Sigmoid colon (tissue), 7 donors: ENCODE data around the gene MDH1B. TPM values are rescaled to one million over a fixed set of nuclear protein-coding genes. Genes with fewer than 3 reads are reported as not detected.

Experiments
- DNase-seq: peaks from one replicate; pipeline ENCODE4 v3.0.0-alpha.2; 2019
- H3K27ac ChIP-seq, 4 donors: fragments of 200-600 bp; sonication (generic); one replicate each; pipeline ENCODE4 v1.5.1; 2016 to 2019; ENCODE audit warnings: mild to moderate bottlenecking in 1 of 4
- H3K27me3 ChIP-seq, 3 donors: fragments of 200-600 bp; sonication (generic); one replicate each; pipeline ENCODE4 v1.5.1; 2019; ENCODE audit warnings: mild to moderate bottlenecking in 1 of 3
- H3K36me3 ChIP-seq, 4 donors: fragments of 200-600 bp; sonication (generic); one replicate each; pipeline ENCODE4 v1.5.1; 2016 to 2019
- H3K4me1 ChIP-seq, 4 donors: fragments of 200-600 bp; sonication (generic); one replicate each; pipeline ENCODE4 v1.5.1; 2017 to 2019
- H3K4me3 ChIP-seq, 4 donors: fragments of 200-600 bp; sonication (generic); one replicate each; pipeline ENCODE4 v1.5.1; 2017 to 2019; ENCODE audit warnings: mild to moderate bottlenecking in 2 of 4, moderate library complexity in 1 of 4
- H3K9me3 ChIP-seq, 4 donors: fragments of 200-600 bp in 3 of 4; sonication (generic) in 3 of 4; one replicate each; pipeline versions ENCODE4 v1.5.1 to v1.6.1; 2013 to 2019
- EP300 ChIP-seq, 4 donors: sonication (generic); formaldehyde crosslinking; IDR thresholded peaks; one replicate each; pipeline ENCODE4 v1.6.1; 2017; ENCODE audit warnings: antibody characterized with exemption in 4 of 4
- POLR2A ChIP-seq, 2 donors: fragments of 450-650 bp; IDR thresholded peaks; one replicate each; pipeline ENCODE4 v1.6.1; 2016; ENCODE audit warnings: antibody characterized with exemption in 2 of 2, mild to moderate bottlenecking in 2 of 2, moderate library complexity in 2 of 2
- POLR2AphosphoS5 ChIP-seq, 4 donors: sonication (generic); formaldehyde crosslinking; IDR thresholded peaks; one replicate each; pipeline ENCODE4 v1.6.1; 2017; ENCODE audit warnings: antibody characterized with exemption in 4 of 4
- WGBS, 2 donors: extraction: QIAGEN DNeasy Blood & Tissue Kit; methylation state at CpG; one replicate each; pipeline ENCODE4 v1.1.7; 2013; 5-methylcytosine and 5-hydroxymethylcytosine counted together
- intact Hi-C: fragments of 100-400 bp; cut with DNase I; formaldehyde crosslinking; loops from one replicate; pipeline ENCODE4 v1.15.1; 2023
- polyA plus RNA-seq, 3 donors: library from polyadenylated mRNA; stranded (reverse); fragments of 200-250 nt; gene quantifications; one replicate each; pipeline ENCODE4 v1.2.3, GENCODE V29; 2013
- total RNA-seq, 4 donors: library from RNA; depleted of rRNA; stranded (reverse); fragments of >200 nt; gene quantifications; one replicate each; pipeline ENCODE4 v1.1.0, GENCODE V29; 2016
- TF ChIP-seq, protein P1 (sequence below), 4 experiments: fragments of 450-650 bp in 3 of 4; fragments of 200-600 bp in 1 of 4; IDR thresholded peaks; one replicate each; pipeline ENCODE4 v1.5.1; 2016 to 2019; ENCODE audit warnings: antibody characterized with exemption in 4 of 4, mild to moderate bottlenecking in 3 of 4, moderate library complexity in 2 of 4
- donor health status: healthy with polysubstance abuse.
- donor health status: Bipolar disorder and iron deficiency.
- donor health status: healthy.

MDH1B gene
- total and polyA plus RNA-seq, 7 donors: 0.28 to 2.2 (median 1.4) TPM; not detected in 2

GRCh38 chr2:206700156-206700555 is 65.0 kb downstream of the MDH1B start:
- TF ChIP-seq POLR2A (IDR thresholded peaks at IDR 0.05): no peak
- TF ChIP-seq POLR2AphosphoS5 (IDR thresholded peaks at IDR 0.05): no peak
- TF ChIP-seq EP300 (IDR thresholded peaks at IDR 0.05): no peak
- TF ChIP-seq, protein P1, sequence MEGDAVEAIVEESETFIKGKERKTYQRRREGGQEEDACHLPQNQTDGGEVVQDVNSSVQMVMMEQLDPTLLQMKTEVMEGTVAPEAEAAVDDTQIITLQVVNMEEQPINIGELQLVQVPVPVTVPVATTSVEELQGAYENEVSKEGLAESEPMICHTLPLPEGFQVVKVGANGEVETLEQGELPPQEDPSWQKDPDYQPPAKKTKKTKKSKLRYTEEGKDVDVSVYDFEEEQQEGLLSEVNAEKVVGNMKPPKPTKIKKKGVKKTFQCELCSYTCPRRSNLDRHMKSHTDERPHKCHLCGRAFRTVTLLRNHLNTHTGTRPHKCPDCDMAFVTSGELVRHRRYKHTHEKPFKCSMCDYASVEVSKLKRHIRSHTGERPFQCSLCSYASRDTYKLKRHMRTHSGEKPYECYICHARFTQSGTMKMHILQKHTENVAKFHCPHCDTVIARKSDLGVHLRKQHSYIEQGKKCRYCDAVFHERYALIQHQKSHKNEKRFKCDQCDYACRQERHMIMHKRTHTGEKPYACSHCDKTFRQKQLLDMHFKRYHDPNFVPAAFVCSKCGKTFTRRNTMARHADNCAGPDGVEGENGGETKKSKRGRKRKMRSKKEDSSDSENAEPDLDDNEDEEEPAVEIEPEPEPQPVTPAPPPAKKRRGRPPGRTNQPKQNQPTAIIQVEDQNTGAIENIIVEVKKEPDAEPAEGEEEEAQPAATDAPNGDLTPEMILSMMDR (IDR thresholded peaks at IDR 0.05): no peak
- intact Hi-C loops: no loop called here
- no peak for DNase-seq
- Histone ChIP-seq H3K9me3 (no peaks in the 10 kb centered on the region), H3K4me3 (no peak overlapping the region), H3K36me3 (no peaks in the 10 kb centered on the region), H3K27ac (no peak overlapping the region), H3K27me3 (no peaks in the 10 kb centered on the region), H3K4me1 (no peaks in the 10 kb centered on the region)
- 31 to 62% methylated on average over 8 of the region's 8 CpGs for WGBS, 2 donors

GRCh38 chr2:206698811-206699210 is 66.3 kb downstream of the MDH1B start:
- Histone ChIP-seq H3K4me3 (no peak overlapping the region), H3K9me3 (no peaks in the 10 kb centered on the region), H3K36me3 (no peaks in the 10 kb centered on the region), H3K4me1 (no peaks in the 10 kb centered on the region), H3K27me3 (no peaks in the 10 kb centered on the region), H3K27ac (no peak overlapping the region)
- no peak for DNase-seq
- no peak for TF ChIP-seq EP300 (IDR thresholded peaks at IDR 0.05)
- TF ChIP-seq POLR2A (IDR thresholded peaks at IDR 0.05): no peak
- no peak for TF ChIP-seq POLR2AphosphoS5 (IDR thresholded peaks at IDR 0.05)
- TF ChIP-seq, protein P1 (IDR thresholded peaks at IDR 0.05): no peak
- intact Hi-C loops: loop anchor here (10.0 kb wide), 1 partner anchor 286 kb away; no protein-coding TSS in a partner anchor
- WGBS, 2 donors: 88 to 92% methylated on average over 3 of the region's 3 CpGs

DNA sequence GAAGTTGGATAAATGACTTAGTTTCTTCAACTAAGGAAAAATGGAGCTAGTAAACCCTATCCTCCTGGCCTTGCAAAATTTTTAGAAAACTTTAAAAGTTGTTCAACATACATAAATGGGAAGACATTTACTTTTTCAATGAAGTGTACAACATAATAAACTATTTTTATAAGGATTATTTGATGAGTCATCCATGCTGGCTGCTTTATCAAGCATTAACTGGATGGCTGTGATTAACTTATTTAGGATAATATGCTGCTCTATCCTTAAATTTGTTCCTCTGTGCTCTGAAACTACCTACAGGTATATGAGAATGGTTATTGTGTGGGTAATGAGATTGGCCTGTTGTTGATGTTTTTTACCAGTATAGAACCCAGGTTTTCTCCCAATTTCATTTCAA is 68.2 kb downstream of the MDH1B start:
- TF ChIP-seq, protein P1 (IDR thresholded peaks at IDR 0.05): no peak
- TF ChIP-seq EP300 (IDR thresholded peaks at IDR 0.05) (no peak), POLR2AphosphoS5 (IDR thresholded peaks at IDR 0.05) (no peak), POLR2A (IDR thresholded peaks at IDR 0.05) (no peak)
- Histone ChIP-seq H3K27ac (no peak overlapping the region), H3K4me3 (no peak overlapping the region), H3K36me3 (no peaks in the 10 kb centered on the region), H3K9me3 (no peaks in the 10 kb centered on the region), H3K27me3 (no peaks in the 10 kb centered on the region), H3K4me1 (no peaks in the 10 kb centered on the region)
- DNase-seq: no peak
- intact Hi-C loops: loop anchor here (10.0 kb wide), 1 partner anchor 288 kb away; no protein-coding TSS in a partner anchor

GRCh38 chr2:206693399-206694137 is 71.6 kb downstream of the MDH1B start:
- Histone ChIP-seq H3K36me3 (no peaks in the 10 kb centered on the region), H3K27me3 (no peaks in the 10 kb centered on the region), H3K4me1 (no peaks in the 10 kb centered on the region), H3K27ac (no peak overlapping the region), H3K4me3 (no peak overlapping the region), H3K9me3 (no peaks in the 10 kb centered on the region)
- DNase-seq: no peak
- 23 to 40% methylated on average over 5 of the region's 5 CpGs for WGBS, 2 donors
- intact Hi-C loops: loop anchor here (2.0 to 10.0 kb wide), 3 partner anchors 89 to 781 kb away; no protein-coding TSS in a partner anchor
- TF ChIP-seq EP300 (IDR thresholded peaks at IDR 0.05): no peak
- TF ChIP-seq, protein P1 (IDR thresholded peaks at IDR 0.05): peak in 3 of 4 experiments; percentile 54 to 65 (median 54)
- TF ChIP-seq POLR2AphosphoS5 (IDR thresholded peaks at IDR 0.05): no peak
- TF ChIP-seq POLR2A (IDR thresholded peaks at IDR 0.05): no peak
